HG03460 (cell line): ENCODE data around the gene DNAJB6.

Source experiments
- ATAC-seq: cut with Tn5 transposase; IDR thresholded peaks from one replicate; pipeline ENCODE4 v1.9.1; 2021; ENCODE audit not compliant: unreplicated experiment

Gene DNAJB6

DNA sequence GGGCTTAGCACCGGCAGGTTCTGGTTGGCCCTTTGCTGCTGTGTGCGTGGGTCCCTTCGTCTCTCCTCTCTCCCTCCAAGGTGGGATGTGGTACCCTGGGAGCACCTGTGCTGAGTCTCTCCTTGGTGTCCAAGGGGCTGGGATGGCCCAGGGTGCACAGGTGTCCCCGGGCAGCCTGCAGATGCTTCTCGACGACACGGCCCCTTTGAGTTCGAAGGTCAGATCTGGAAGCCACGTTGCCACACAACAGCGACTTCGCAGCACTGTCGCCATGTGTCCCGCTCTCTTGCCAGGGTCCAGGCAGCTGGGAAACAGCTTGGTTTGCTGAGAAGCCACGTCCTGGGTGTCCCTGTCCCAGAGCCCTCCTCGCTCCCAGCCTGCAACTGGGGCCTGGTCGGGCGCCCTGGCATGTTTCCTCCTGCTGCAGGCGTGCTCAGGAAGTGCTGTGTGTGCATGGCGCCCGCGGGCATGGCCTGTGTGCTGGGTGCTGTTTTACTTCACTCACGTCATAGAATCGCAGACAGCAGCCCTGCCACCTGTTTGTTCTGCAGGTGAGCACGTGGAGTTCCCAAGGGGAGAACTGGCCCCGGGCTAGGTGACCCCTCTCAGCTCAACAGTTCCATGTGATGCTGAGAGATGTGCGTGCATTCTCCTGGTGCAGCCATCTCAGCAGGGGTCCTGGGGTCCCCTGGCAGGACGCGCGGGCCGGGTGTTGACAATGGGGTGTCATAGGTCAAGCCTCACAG, 70.9 kb downstream of the DNAJB6 start:
- no peak for ATAC-seq

DNA sequence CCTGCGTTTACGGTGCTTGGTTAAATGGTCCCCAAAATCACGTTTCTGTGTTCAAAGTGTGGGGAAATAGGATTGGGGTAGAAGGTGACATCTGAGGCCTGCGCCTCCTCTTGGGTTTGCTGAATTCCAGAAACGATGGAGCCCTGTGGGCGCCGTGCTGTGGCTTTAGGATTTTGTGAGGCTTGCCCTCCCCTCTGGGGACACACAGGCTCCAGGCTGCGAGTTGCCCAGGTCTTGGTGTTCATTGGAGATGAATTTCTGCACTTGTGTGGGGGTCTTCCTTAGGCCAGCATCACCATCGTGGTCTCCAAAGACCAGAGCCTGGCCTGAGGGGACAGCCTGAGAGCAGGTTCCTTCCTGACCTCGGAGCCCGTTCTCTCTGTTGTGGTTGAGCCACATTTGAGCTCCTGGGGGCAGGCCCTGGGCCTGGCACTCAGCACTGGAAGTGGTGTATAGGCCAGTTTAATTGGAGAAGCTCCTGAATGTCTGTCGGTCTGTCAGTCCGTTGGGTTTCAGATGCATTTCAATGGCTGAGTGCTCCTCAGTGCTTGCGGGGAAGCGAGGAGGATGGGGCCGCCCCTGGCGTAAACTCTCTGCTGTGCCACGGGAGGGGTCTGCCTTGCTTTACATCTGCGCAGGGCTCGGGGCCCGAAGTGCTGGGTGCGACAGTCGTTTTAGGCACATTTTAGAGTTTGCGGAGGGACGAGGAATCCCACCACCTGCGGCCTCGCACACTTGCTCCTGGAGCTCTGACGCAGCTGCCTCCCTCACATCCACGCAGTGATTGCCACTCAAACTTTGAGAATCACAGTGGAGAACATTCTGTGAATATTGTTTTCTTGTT, 71.7 kb downstream of the DNAJB6 start:
- ATAC-seq, result no peak

DNA sequence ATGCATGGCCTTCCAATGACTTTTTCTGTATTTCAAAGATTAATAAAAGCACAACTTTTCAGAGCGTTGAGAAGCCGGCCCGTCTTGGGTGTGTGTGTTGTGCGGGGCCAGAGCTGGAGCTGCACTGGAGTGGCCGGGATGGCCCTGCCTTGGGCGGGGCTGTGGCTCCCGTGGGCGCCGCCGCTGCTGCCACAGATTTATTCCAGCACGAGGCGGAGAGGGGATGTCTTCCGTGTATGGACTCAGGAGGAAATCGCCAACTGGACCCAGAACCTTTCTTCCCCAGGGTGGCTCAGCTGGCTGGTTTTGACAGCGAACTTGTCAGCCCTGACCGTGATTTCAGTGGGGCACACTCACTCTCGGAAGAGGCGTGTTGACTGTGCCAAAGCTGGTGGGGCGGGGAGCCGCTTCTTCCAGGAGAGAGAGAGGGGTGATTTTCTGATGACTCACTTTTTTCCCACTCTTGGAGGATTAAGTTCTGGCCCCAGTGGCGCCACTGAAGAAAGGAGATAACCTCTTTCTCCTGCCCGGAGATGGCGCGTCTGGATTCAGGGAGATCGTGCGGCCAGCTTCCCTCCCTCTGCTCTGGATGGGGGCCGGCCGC, 72.4 kb downstream of the DNAJB6 start:
- no peak for ATAC-seq

DNA sequence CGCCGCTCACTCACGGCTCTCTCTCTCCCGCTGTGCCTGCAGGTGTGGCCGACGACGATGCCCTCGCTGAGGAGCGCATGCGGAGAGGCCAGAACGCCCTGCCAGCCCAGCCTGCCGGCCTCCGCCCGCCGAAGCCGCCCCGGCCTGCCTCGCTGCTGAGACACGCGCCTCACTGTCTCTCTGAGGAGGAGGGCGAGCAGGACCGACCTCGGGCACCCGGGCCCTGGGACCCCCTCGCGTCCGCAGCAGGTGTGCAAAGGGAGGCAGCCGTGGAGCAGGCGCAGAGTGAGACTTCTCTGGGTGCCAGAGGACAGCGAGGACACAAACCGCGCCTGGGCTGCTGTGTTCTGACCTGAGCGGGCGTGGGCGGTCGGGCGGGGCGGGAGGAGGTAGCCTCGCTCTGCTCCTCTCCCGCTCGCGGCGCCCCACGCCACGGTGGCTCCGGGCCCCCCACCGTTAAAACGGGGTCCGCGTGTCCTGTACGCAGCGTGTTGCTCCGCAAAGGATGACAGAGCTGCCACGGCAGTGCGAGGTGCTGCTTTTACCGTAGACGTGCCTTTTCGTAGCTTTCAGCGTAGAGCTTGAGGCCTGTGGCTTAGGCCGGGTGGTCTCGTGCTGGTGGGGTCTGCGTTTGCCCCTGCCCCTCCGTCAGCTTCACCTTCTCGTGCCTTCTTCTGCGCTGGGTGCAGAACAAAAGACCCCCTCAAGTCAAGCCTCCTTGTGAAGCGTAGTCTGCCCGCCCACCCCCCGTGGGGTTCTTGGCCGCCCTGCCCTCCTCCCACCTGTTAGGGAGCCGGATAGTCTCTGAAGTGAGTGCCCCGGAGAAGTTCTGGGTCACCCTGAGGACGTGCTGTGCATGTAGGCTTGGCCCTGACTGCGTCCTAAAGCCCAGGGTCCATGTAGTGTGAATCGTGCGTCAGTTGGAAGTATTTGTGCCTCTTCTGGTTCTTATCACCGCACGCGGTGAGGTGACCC, 73.2 kb downstream of the DNAJB6 start:
- ATAC-seq, result no peak

DNA sequence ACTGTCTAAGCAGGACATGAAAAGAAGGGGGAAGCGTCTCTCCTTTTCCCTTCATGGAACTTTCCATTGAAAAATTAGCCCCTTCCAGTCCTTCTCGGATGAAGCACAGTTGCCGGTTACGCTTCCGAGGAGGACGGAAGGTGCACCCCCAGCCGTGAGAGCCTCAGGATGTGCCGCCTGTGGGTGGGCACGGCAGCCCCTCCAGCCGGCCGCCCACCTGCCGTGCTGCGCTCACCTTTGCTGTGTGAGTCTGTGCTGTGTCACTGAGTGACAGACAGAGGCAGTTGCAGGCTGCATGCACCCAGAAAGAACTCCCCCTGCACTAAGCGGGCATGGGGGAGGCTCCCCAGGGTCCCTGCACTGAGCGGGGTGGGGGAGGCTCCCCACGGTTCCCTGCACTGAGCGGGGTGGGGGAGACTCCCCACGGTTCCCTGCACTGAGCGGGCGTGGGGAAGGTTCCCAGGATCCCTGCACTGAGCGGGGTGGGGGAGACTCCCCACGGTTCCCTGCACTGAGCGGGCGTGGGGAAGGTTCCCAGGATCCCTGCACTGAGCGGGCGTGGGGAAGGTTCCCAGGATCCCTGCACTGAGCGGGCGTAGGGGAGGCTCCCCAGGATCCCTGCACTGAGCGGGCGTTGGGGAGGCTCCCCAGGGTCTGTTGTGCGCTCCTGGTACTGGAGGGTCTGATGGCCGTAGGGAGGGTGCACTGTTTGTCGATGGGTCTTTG, 74.2 kb downstream of the DNAJB6 start:
- no peak for ATAC-seq

DNA sequence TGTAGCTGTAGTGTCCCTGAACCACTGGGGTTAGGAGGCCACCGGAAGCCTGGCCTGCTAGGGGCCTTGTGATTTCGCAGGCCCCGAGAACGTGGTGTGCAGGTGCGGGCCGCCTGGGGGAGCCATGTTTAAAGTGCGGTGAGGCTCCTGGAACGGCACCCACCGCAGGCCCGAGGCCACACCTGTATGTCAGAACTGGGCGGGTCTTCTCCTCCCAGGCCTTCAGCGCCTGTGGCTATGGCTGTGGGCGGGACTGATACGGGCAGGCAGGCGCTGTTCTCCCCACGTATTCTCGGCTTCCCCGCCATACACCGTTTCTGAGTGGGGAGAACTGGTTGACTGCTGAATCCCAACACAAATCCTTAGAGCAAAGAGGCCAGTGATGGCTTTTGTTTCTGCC, 74.8 kb downstream of the DNAJB6 start:
- no peak for ATAC-seq

DNA sequence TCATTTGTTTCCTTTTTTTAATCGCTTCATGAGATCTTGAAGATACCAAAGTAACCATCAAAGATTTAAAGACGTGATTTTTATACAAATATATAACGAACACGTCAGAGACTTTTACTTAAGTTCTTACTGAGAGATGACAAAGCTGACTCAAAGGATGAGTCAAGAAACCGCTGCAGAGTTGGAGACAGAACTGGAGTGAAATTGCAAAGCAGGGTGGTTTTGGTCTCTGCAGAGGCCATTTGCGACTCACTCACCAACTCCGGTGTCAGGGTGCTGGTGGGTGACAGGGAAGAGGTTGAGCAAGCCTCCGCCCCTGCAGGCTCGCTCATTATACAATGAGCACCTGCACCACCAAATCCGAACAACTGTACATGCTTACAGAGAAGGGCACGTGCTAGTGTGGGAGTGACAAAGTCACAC, 75.2 kb downstream of the DNAJB6 start:
- ATAC-seq, result no peak

DNA sequence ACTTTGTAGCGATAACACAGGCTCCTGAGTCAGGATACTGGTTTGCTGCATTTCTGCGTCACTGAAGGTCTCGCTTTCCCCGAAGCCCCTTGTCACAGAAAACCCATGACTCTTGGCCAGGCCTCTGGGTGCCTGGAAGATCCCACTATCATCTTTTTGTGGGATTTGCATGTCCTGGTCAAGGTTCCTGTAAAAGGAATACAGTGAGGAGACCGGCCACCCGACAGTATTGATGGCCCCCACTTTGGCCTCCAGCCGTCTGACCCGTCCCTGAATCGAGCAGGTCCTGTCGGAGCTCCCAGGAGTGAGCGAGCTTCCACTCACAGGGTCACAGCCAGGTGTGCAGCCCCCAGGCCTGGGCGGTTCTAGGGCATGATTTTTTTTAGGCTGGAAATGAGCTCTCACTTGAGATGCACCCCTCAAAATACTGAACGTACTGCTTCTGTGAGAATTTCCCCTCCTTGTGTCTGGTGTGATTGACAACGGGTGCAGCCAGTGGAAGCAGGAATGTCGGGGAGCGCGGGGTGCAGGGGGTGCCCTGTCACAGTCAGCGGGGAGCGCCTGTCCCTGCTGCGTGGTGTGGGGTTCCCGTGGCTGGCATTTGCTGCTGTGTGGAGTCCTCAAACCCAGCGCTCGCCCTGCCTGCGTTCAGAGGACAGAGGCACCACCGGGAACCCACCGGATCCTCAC, 75.8 kb downstream of the DNAJB6 start:
- no peak for ATAC-seq

DNA sequence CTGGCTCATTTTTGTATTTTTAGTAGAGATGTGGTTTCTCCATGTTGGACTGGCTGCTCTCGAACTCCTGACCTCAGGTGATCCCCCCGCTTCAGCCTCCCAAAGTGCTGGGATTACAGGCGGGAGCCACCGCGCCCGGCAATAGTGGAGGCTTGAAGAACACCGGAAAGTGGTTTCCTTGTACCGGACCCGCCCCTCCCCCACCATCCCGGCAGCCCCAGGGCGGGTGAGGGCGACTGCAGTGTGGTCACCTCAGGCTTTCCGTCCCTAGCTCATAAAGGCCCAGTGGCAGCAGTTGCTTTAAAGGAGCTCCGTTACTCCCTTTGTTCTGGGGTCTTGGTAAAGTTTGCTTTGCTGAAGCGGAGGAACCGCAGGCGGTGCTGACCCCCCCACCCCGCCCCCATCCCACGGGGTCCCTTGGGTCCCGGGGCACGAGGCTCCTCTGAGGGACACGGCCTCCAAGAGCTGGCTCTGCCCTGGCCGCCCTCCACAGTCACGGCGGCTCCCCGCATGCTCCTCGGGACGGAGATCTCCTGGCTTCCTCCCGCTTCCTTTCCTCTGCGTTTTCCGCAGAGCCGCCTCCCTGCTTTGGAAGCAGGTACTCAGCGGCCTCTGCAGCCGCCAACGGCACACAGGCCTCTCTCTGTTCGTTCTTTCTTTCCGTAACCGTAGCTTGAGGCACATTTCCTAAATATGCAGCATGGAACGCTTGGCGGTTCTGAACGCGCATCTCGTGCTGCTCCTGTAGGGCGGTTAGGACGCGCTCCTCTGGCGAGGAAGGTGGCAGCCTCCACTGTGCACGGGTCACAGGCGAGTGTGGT, 77.3 kb downstream of the DNAJB6 start:
- ATAC-seq, result no peak

DNA sequence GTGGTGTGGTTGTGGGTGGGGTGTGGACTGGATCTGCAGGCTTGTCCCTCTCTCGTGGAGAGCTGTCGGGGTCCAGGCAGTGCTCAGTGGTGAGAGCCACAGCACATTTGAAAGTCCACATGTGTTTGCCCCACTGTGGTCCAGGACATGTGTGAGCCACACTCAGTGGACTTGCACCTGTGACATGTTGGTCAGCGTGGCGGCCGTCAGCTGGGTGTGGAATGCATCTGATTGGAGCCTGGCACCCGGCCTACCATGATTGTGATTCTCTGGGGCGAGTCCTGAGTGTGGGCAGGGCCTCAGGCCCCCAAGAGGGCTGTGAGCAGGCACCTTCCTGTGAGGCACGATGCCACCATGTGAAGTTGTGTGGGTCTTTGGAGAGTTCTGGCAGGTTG, 77.9 kb downstream of the DNAJB6 start:
- no peak for ATAC-seq

DNA sequence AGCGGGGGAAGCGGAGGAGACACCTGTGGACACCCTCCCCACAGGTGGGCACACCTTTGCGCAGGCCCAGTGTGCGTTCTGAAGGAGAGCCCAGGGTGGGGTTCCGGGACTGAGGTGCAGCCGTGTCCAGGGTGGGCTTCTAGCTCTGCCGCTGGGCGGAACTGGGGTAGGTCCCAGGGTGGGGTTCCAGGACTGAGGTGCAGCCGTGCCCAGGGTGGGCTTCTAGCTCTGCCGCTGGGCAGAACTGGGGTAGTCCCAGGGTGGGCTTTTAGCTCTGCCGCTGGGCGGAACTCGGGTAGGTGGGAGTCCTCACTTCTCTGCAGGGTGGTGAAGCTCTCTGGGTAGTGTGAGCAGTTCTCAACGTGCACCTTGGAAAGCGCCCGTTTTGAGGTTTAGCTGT, 78.7 kb downstream of the DNAJB6 start:
- no peak for ATAC-seq

DNA sequence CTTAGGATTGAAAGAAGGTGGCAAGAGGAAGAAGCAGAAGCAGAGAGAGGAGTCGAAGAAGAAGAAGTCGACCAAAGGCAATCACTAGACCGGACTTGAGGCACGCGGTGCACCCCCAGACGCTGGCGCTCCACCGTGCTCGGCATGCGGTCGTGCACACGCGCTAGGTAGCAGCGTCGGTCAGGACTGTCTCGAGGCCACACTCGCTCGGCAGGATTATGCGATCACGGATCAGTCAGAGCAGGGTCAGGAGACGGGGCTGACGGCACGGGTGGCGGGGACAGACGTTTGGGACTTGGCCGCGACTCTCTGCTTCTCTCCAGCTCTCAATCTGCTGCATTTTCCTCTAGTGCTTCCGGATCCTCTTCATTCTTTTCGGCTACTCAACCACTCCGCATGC, 79.2 kb downstream of the DNAJB6 start:
- ATAC-seq, result no peak

DNA sequence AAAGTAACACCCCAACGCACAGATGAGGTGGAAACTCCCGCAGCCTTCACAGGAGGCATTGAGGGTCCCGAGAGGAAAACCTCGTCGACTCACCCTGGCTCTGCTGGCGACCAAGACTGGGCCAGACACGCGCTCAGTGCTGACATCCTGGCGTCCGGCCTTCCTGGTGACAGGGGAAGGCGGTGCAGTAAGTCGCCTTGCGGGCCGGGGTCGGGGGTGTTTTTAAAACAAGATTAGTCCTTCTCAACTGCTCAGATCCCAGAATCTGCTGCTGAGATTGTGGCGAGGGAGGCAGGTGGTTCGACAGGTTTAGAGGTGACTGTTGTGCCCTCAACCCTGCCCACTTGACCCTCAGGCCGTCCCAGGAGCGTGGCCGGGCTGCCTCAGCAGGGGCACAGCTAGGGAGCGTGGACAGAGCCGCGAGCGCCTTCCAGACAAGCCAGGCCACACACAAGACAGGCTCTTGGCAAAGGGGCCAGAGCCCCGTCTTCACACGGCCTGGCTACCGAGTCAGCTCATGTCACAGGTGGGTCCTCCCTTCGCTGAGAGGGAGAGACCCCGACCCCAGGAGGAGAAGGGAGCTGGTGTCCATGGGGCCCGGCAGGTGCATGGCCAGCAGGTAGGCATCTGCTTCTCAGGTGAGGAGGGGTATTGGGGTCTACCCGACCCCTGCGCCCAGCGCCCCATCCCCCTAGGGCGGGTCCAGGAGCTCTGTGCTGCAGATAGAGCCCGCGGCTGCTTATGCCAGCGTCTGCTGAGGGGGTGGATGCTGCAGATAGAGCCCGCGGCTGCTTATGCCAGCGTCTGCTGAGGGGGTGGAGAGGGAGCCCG, 81.6 kb downstream of the DNAJB6 start:
- no peak for ATAC-seq

DNA sequence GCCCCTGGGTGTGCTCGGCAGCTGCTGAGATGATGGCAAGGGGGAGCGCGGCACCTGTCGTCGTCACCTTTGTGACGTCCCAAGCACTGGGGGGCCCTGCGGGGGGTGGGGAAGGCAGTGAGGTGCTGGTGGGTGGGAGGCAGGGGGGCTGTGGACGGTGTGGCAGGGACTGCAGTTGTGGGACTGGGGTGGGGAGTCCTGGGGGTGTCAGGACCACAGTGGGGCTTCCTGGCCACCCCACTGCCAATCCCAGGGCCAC, 82.2 kb downstream of the DNAJB6 start:
- ATAC-seq, result no peak

DNA sequence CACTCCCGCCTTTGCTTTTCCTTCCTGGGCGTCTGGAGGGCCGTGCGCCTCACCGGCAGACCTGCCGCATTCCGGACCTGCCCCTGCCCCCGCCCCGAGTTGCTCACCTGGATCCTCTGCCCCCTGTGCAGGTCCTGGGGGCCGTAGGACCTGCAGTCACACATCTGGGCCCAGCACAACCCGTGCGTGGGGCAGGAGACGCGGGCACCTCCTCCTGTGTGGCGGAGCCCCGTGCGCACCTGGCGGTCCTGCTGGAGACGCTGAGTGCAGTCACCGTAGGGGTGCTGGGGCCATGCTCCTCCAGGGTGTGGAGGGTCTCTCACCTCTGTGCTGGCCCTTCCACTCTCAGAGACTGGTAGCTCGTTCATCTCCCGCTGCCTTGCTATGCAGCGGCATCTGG, 85.5 kb downstream of the DNAJB6 start:
- no peak for ATAC-seq

DNA sequence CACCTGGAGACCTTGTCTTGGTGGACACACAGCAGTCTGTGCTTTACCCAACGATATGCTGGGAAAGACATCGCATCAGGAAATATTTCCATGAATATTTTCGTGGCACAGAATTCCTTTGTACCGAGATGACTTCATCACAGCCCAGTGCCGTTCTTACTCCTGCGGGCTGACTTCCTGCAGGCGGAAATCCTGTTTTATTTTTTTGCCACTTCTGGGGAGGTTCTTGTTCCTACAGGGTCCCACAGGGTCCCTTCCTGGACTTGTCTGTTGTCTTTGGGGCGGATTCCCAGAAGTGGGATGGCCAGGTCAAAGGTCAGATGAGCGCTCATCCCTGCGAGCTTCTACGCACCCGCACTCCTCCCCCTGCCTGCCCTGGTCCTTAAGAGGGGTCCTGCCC, 86.5 kb downstream of the DNAJB6 start:
- ATAC-seq, result no peak

DNA sequence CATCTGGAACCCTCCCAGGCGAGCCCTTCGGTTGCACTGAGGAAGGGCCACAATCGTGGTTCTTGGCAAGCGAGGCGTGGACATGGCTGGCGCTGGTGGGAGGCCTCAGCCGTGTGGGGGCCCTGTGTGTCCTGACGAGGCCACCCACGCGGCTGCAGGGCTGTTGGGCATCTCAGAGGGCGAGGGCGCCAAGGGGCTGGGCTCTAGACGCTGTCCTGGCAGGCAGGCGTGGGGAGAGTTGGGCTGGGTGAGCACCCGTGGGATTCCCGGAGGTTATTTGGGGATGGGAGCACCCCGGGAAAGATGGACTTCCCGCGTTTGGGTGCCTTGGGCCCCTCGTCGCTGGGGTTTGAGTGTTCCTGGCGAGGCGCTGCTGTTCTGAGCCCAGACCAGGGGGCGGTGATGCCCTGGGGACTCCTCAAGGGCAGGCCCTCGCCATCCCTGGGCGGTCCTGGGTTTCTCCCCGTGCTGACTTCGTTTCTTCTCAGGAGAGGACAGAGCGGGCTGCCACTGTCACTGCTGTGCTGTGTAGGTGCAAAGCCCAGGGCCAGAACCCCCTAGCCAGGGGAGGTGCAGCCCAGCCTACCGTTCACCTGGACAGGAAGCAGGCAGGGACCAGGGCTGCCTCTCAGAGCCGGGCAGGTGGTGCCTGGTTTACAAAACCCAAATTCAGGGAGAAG, 87.2 kb downstream of the DNAJB6 start:
- no peak for ATAC-seq
